ENCODE results near the gene ENO1. TPM values are rescaled to one million over a fixed set of nuclear protein-coding genes. Genes with fewer than 3 reads are reported as not detected.
"Not testable (repeated sequence)": the region's sequence is repeated elsewhere in the genome, so short reads cannot be mapped to it uniquely, and the experiment has no call there.

Gene ENO1
- total RNA-seq, 1 experiment from 2014 or later = 1,044 TPM

DNA sequence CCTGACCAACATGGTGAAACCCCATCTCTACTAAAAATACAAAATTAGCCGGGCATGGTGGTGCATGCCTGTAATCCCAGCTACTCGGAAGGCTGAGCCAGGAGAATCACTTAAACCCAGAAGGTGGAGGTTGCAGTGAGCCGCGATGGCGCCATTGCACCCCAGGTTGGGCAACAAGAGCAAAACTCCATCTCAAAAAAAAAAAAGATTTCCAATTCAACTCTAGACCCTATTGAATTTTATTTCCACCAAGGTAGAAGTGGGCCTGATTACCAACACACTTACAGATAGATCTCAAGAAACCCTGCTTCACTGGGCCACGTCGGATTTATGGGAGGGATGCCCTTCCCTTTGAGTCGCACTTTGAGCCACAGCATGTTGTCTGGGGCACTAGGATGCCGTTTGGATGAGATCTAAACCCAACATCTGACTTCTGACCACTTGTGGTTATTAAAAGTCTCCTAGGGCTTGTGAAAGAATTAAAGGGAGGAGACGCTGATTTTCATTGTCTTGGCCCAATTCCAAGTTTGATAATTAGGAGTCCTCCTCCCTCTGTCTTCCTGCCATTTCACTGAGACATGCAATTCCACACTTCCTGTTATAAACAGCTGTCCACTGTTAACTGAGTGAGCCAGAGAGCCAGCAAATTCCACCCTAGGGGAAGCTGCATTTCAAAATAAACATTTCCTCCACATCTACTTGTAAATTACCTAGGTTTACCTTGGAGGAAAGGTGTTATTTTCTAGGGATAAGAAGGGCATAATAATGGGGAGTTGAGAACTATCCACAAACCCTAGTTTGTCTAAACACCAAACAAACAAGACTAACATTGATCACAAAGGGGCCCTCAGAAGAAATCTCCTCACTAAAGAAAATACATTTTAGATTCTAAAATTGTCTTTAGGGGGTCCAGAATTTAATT is 55.9 kb downstream of the ENO1 start:
- Histone ChIP-seq H3K27me3 (ENCODE audit: low read length) (no peaks in the 10 kb centered on the region), H3K4me1 (ENCODE audit: low read length) (peaks cover 8% of the 10 kb centered on the region), H2AFZ (ENCODE audit: low read length) (no peak overlapping the region), H4K20me1 (ENCODE audit: insufficient read depth, low read depth, low read length) (no peaks in the 10 kb centered on the region), H3K79me2 (ENCODE audit: low read length) (no peaks in the 10 kb centered on the region), H3K36me3 (ENCODE audit: insufficient read depth, low read length) (no peaks in the 10 kb centered on the region), H3K4me2 (ENCODE audit: low read depth, low read length, poor library complexity, severe bottlenecking) (no peak overlapping the region), H3K4me3 (ENCODE audit: low read length) (no peak overlapping the region), H3K9me3 (ENCODE audit: low read length) (no peaks in the 10 kb centered on the region), H3K9ac (ENCODE audit: low read length) (no peak overlapping the region), H3K9me2 (replicated peaks; ENCODE audit: insufficient read depth, low read length) (no peaks in the 10 kb centered on the region), H3K27ac (ENCODE audit: low read length) (no peak overlapping the region)
- no peak for DNase-seq

DNA sequence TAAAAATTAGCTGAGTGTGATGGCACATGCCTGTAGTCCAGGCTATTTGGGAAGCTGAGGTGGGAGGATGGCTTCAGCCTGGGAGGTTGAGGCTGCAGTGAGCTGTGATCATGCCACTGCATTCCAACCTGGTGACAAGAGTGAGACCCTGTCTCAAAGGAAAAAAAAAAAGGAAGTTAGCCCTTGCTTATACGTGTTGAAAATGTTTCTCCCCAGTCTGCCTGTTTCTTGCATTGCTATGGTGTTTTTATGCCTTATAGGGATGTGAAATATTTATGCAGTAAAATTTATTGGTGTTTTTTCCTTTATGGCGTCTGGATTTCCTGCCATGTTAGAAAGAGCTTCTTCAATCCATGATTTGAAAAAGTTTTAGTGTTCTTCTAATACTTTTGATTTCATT is 57.4 kb downstream of the ENO1 start:
- DNase-seq = no peak
- H3K27me3 ChIP-seq (ENCODE audit: low read length) = no peaks in the 10 kb centered on the region
- no peak overlapping the region for H3K4me3 ChIP-seq (ENCODE audit: low read length)
- no peaks in the 10 kb centered on the region for H3K79me2 ChIP-seq (ENCODE audit: low read length)
- no peak overlapping the region for H3K27ac ChIP-seq (ENCODE audit: low read length)
- H4K20me1 ChIP-seq (ENCODE audit: insufficient read depth, low read depth, low read length) = no peaks in the 10 kb centered on the region
- no peak overlapping the region for H3K4me2 ChIP-seq (ENCODE audit: low read depth, low read length, poor library complexity, severe bottlenecking)
- H3K9me3 ChIP-seq (ENCODE audit: low read length) = no peaks in the 10 kb centered on the region
- H2AFZ ChIP-seq (ENCODE audit: low read length) = no peak overlapping the region
- H3K36me3 ChIP-seq (ENCODE audit: insufficient read depth, low read length) = no peaks in the 10 kb centered on the region
- peaks cover 17% of the 10 kb centered on the region for H3K4me1 ChIP-seq (ENCODE audit: low read length)
- H3K9ac ChIP-seq (ENCODE audit: low read length) = no peak overlapping the region
- H3K9me2 ChIP-seq (replicated peaks; ENCODE audit: insufficient read depth, low read length) = no peaks in the 10 kb centered on the region

DNA sequence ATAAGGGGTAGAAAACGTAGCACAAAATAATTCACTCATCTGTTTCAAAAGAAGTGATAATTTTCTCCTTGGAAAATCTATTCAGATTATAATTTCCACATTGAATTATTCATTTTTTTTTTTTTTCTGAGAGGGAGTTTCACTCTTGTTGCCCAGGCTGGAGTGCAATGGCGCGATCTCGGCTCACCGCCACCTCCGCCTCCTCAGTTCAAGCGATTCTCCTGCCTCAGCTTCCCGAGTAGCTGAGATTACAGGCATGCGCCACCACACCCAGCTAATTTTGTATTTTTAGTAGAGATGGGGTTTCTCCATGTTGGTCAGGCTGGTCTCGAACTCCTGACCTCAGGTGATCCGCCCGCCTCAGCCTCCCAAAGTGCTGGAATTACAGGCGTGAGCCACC is 59.7 kb downstream of the ENO1 start:
- Histone ChIP-seq H3K9ac (ENCODE audit: low read length) (peak overlapping the region; percentile 68), H3K4me1 (ENCODE audit: low read length) (peaks cover 25% of the 10 kb centered on the region), H4K20me1 (ENCODE audit: insufficient read depth, low read depth, low read length) (peaks cover 11% of the 10 kb centered on the region; the same call in 1 of the 2 replicates), H2AFZ (ENCODE audit: low read length) (peak overlapping the region; percentile 68), H3K4me3 (ENCODE audit: low read length) (peak overlapping the region; percentile 66; the same call in 1 of the 2 replicates), H3K4me2 (ENCODE audit: low read depth, low read length, poor library complexity, severe bottlenecking) (peak overlapping the region; percentile 78)
- DNase-seq; H3K27ac ChIP-seq (ENCODE audit: low read length); H3K9me3 ChIP-seq (ENCODE audit: low read length); H3K79me2 ChIP-seq (ENCODE audit: low read length); H3K27me3 ChIP-seq (ENCODE audit: low read length); H3K9me2 ChIP-seq (replicated peaks; ENCODE audit: insufficient read depth, low read length); H3K36me3 ChIP-seq (ENCODE audit: insufficient read depth, low read length): not testable (repeated sequence)

DNA sequence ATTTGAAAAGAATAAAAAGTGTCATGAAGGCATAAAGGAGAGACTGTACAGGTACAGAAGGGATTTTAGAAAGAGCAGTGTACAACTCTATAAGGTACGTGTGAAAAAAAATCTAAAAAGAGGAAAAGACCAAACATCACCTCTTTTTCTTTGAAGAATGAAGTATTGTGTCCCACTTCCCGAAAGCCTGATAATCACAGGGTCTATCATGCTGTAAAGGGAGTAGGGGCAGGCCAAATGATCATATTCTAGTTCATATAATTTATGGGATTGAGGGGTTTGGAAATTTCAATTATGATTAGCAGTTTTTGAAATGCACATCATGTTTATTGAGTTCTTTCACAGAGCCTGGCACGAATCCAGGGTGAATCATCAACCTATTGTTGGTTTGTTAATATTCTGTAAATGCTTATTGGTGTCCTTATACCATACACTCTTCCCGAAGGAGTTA is 60.1 kb downstream of the ENO1 start:
- peaks cover 13% of the 10 kb centered on the region; the same call in 1 of the 2 replicates for H4K20me1 ChIP-seq (ENCODE audit: insufficient read depth, low read depth, low read length)
- peaks cover 27% of the 10 kb centered on the region for H3K4me1 ChIP-seq (ENCODE audit: low read length)
- peak overlapping the region; percentile 66 for H3K4me3 ChIP-seq (ENCODE audit: low read length)
- no peaks in the 10 kb centered on the region for H3K9me2 ChIP-seq (replicated peaks; ENCODE audit: insufficient read depth, low read length)
- peak overlapping the region; percentile 68 for H3K9ac ChIP-seq (ENCODE audit: low read length)
- H3K27ac ChIP-seq (ENCODE audit: low read length) = peak overlapping the region; percentile 50; the same call in 1 of the 2 replicates
- no peaks in the 10 kb centered on the region for H3K79me2 ChIP-seq (ENCODE audit: low read length)
- H3K27me3 ChIP-seq (ENCODE audit: low read length) = no peaks in the 10 kb centered on the region
- H3K36me3 ChIP-seq (ENCODE audit: insufficient read depth, low read length) = no peaks in the 10 kb centered on the region
- no peaks in the 10 kb centered on the region for H3K9me3 ChIP-seq (ENCODE audit: low read length)
- H2AFZ ChIP-seq (ENCODE audit: low read length) = peak overlapping the region; percentile 68
- peak overlapping the region; percentile 78 for H3K4me2 ChIP-seq (ENCODE audit: low read depth, low read length, poor library complexity, severe bottlenecking)
- DNase-seq = peak; percentile 45

DNA sequence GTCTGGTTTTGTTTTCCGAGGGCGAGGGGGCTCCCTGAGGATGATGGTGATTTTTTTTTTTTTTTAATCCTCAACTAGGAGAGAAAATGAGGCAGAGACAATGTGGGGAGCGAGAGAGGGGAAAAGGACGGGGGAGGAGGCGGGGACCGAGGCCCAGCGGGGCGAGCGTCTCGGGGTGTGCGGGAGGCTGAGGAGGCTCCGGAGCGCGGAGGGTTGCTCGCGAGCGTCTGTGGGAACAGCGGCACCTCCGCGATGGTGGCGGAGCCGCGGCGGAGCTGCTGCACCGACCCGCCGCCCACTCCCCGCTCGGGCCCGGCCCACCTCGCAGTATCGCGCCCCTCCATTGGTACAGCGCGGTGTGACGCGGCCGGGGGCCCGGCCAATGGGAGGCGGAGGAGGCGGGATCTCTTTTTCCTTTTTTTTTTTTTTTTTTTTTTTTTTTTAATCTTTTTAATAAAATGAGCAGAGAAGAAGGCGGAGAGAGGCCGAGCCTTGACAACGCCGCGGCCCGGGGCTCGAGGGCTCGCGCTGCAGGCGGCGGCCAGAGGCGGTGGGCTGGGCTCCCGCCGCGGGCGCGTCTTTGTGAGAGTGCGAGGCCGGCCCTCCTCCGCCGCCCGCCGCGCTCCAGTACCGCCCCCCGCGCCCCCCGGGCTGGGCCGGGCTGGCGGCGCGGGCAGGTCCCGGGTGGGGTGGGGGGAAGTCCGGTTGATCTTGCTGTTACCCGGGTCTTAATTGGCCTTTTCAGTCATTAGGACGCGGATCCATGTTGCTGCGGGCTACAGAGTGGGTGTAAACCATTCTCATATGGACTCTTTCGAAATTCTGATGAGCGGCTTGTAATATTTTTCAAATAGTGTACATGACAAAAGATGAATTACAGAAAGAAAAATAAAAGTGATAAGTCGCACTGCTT is 60.8 kb downstream of the ENO1 start, which contains the start of gene RERE:
TSS of gene RERE (minus strand) at position 229 of the 913 bp plus-strand sequence.
- Histone ChIP-seq H3K9me2 (replicated peaks; ENCODE audit: insufficient read depth, low read length) (no peaks in the 10 kb centered on the region), H3K4me3 (ENCODE audit: low read length) (peak within 1 kb of the TSS; percentile 96), H3K27me3 (ENCODE audit: low read length) (no peaks in the 10 kb centered on the region), H3K27ac (ENCODE audit: low read length) (peak within 1 kb of the TSS; percentile 50; the same call in 1 of the 2 replicates), H2AFZ (ENCODE audit: low read length) (peak within 1 kb of the TSS; percentile 97), H3K4me1 (ENCODE audit: low read length) (peaks cover 32% of the 10 kb centered on the region), H3K4me2 (ENCODE audit: low read depth, low read length, poor library complexity, severe bottlenecking) (peak within 1 kb of the TSS; percentile 93), H3K9ac (ENCODE audit: low read length) (peak within 1 kb of the TSS; percentile 96), H3K9me3 (ENCODE audit: low read length) (no peaks in the 10 kb centered on the region), H4K20me1 (ENCODE audit: insufficient read depth, low read depth, low read length) (peaks cover 18% of the 10 kb centered on the region; the same call in 1 of the 2 replicates), H3K36me3 (ENCODE audit: insufficient read depth, low read length) (no peaks in the 10 kb centered on the region), H3K79me2 (ENCODE audit: low read length) (no peaks in the 10 kb centered on the region)
- DNase-seq = peak; percentile 98

DNA sequence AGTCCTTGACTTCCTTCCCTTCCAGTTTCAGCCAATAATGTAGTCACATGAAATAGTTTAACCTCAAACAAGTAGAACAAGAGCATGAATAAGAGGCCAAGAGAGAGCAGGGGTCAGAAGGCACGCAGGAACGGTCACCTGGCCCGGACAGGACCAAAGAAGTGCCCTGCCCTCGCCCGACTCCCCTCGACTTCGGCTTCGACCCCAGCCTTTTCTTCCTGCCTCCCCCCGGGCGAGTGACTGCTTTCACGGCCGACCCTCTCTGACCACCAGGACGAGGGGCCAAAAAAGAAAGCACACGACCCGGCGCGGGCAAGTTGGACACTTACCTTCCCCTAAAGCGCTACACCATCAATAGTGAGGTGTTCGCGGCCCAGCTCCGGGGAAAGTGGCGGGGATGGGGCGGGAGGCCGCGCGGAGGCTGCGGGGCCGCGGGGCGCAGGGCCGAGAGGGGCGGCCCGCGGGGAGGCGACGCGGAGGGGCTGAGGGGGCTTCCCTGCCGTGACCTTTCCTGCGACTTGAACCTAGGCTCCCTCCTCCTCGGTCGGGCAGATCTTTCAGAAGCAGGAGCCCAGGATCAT is 61.6 kb downstream of the ENO1 start:
- H3K9me3 ChIP-seq (ENCODE audit: low read length) = no peaks in the 10 kb centered on the region
- H3K9ac ChIP-seq (ENCODE audit: low read length) = peak overlapping the region; percentile 96
- no peaks in the 10 kb centered on the region for H3K27me3 ChIP-seq (ENCODE audit: low read length)
- DNase-seq = peak; percentile 54
- peaks cover 32% of the 10 kb centered on the region for H3K4me1 ChIP-seq (ENCODE audit: low read length)
- no peaks in the 10 kb centered on the region for H3K36me3 ChIP-seq (ENCODE audit: insufficient read depth, low read length)
- peak overlapping the region; percentile 96 for H3K4me3 ChIP-seq (ENCODE audit: low read length)
- H4K20me1 ChIP-seq (ENCODE audit: insufficient read depth, low read depth, low read length) = peaks cover 24% of the 10 kb centered on the region; the same call in 1 of the 2 replicates
- no peaks in the 10 kb centered on the region for H3K9me2 ChIP-seq (replicated peaks; ENCODE audit: insufficient read depth, low read length)
- H3K4me2 ChIP-seq (ENCODE audit: low read depth, low read length, poor library complexity, severe bottlenecking) = peak overlapping the region; percentile 93
- H3K79me2 ChIP-seq (ENCODE audit: low read length) = no peaks in the 10 kb centered on the region
- peak overlapping the region; percentile 97 for H2AFZ ChIP-seq (ENCODE audit: low read length)
- H3K27ac ChIP-seq (ENCODE audit: low read length) = no peak overlapping the region

DNA sequence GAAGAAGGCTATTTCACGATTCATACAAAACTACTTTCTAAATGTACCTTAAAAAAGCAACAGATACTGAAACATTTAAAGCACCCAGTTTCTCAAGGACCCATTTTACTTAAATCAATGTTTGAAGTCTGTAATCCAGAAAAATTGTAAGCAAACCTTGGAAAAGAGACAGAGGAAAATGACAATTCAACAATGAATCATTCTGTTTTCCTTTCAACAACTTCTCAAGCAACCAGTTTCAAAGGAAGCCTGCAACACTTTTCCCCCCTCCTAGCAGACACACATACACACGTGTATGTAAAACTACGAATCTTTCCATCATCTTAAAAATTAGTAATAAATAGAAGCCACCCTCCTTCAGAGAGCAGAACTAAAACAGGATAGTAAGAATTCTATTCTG is 62.2 kb downstream of the ENO1 start:
- no peaks in the 10 kb centered on the region for H3K79me2 ChIP-seq (ENCODE audit: low read length)
- no peaks in the 10 kb centered on the region for H3K9me2 ChIP-seq (replicated peaks; ENCODE audit: insufficient read depth, low read length)
- H3K36me3 ChIP-seq (ENCODE audit: insufficient read depth, low read length) = no peaks in the 10 kb centered on the region
- H3K27me3 ChIP-seq (ENCODE audit: low read length) = no peaks in the 10 kb centered on the region
- H3K4me3 ChIP-seq (ENCODE audit: low read length) = peak overlapping the region; percentile 96
- no peak for DNase-seq
- no peak overlapping the region for H2AFZ ChIP-seq (ENCODE audit: low read length)
- H3K9ac ChIP-seq (ENCODE audit: low read length) = peak overlapping the region; percentile 96
- no peak overlapping the region for H3K27ac ChIP-seq (ENCODE audit: low read length)
- peak overlapping the region; percentile 93 for H3K4me2 ChIP-seq (ENCODE audit: low read depth, low read length, poor library complexity, severe bottlenecking)
- H4K20me1 ChIP-seq (ENCODE audit: insufficient read depth, low read depth, low read length) = peaks cover 30% of the 10 kb centered on the region; the same call in 1 of the 2 replicates
- peaks cover 32% of the 10 kb centered on the region for H3K4me1 ChIP-seq (ENCODE audit: low read length)
- H3K9me3 ChIP-seq (ENCODE audit: low read length) = no peaks in the 10 kb centered on the region
